ENCODE measurements around the gene OXNAD1.
"Not testable (repeated sequence)": the region's sequence is repeated elsewhere in the genome, so short reads cannot be mapped to it uniquely, and the experiment has no call there.

The OXNAD1 gene

GRCh38 chr3:16304061-16305010, 39.3 kb downstream of the OXNAD1 start:
- DNase-seq (ENCODE audit: low spot score), result no peak

- no peak for DNase-seq (ENCODE audit: low spot score)
These were observed 40.1 kb downstream of the OXNAD1 start for GRCh38 chr3:16305111-16305541.

- no peak for DNase-seq (ENCODE audit: low spot score)
These were observed 43.0 kb downstream of the OXNAD1 start for GRCh38 chr3:16307832-16308531.

GRCh38 chr3:16308727-16309126, 43.7 kb downstream of the OXNAD1 start:
- no peak for DNase-seq (ENCODE audit: low spot score)

- DNase-seq (ENCODE audit: low spot score), result no peak
These were observed 44.5 kb downstream of the OXNAD1 start for GRCh38 chr3:16309558-16309957.

GRCh38 chr3:16310486-16310885, 45.5 kb downstream of the OXNAD1 start:
- DNase-seq (ENCODE audit: low spot score), result not testable (repeated sequence)

- no peak for DNase-seq (ENCODE audit: low spot score)
These were observed 47.0 kb downstream of the OXNAD1 start for GRCh38 chr3:16311960-16312451.

- DNase-seq (ENCODE audit: low spot score), result no peak
These were observed 49.1 kb downstream of the OXNAD1 start for GRCh38 chr3:16313886-16314645.

GRCh38 chr3:16315623-16316022, 50.6 kb downstream of the OXNAD1 start:
- DNase-seq (ENCODE audit: low spot score), result no peak

GRCh38 chr3:16316396-16316795, 51.4 kb downstream of the OXNAD1 start:
- no peak for DNase-seq (ENCODE audit: low spot score)

- DNase-seq (ENCODE audit: low spot score), result no peak
These were observed 52.0 kb downstream of the OXNAD1 start for GRCh38 chr3:16316847-16317560.

GRCh38 chr3:16317561-16317945, 52.5 kb downstream of the OXNAD1 start:
- DNase-seq (ENCODE audit: low spot score), result no peak

- no peak for DNase-seq (ENCODE audit: low spot score)
These were observed 53.2 kb downstream of the OXNAD1 start for GRCh38 chr3:16318176-16318575.

GRCh38 chr3:16319307-16319706, 54.3 kb downstream of the OXNAD1 start:
- no peak for DNase-seq (ENCODE audit: low spot score)

- no peak for DNase-seq (ENCODE audit: low spot score)
These were observed 54.7 kb downstream of the OXNAD1 start for GRCh38 chr3:16319723-16320122.

- DNase-seq (ENCODE audit: low spot score), result no peak
These were observed 55.7 kb downstream of the OXNAD1 start for GRCh38 chr3:16320711-16321110.

GRCh38 chr3:16322189-16322588, 57.2 kb downstream of the OXNAD1 start:
- DNase-seq (ENCODE audit: low spot score), result no peak

- DNase-seq (ENCODE audit: low spot score), result no peak
These were observed 58.7 kb downstream of the OXNAD1 start for GRCh38 chr3:16323737-16324136.

- no peak for DNase-seq (ENCODE audit: low spot score)
These were observed 60.8 kb downstream of the OXNAD1 start for GRCh38 chr3:16325850-16326249.

- no peak for DNase-seq (ENCODE audit: low spot score)
These were observed 61.8 kb downstream of the OXNAD1 start for GRCh38 chr3:16326724-16327349.

- DNase-seq (ENCODE audit: low spot score), result no peak
These were observed 63.1 kb downstream of the OXNAD1 start for GRCh38 chr3:16328124-16328523.

Measured in LoVo (cell line).